ENCODE results near the gene DPP9. TPM values are rescaled to one million over a fixed set of nuclear protein-coding genes. Genes with fewer than 3 reads are reported as not detected.
"Not testable (repeated sequence)": the region's sequence is repeated elsewhere in the genome, so short reads cannot be mapped to it uniquely, and the experiment has no call there.

DPP9 gene
- total and polyA plus RNA-seq, 2 donors: 13.6 to 37.3 TPM

- no peaks in the 10 kb centered on the region for H3K4me1 ChIP-seq (ENCODE audit: insufficient read depth)
Observed at GRCh38 chr19:4728871-4729270, 5.2 kb upstream of the DPP9 start.

GRCh38 chr19:4722671-4723594 lies 709 bp downstream of the DPP9 start:
- WGBS: 3% methylated on average over 28 of the region's 28 CpGs
- Histone ChIP-seq H3K4me1 (ENCODE audit: insufficient read depth) (no peaks in the 10 kb centered on the region), H3K36me3 (ENCODE audit: insufficient read depth) (peaks cover 3% of the 10 kb centered on the region), H3K27ac (ENCODE audit: low read depth) (peak overlapping the region; percentile 86), H3K4me3 (ENCODE audit: low read depth, low read length) (peak overlapping the region; percentile 86)
- DNase-seq (ENCODE audit: extremely low spot score): no peak

More at GRCh38 chr19:4728871-4729270, 5.2 kb upstream of the DPP9 start:
- H3K36me3 ChIP-seq (ENCODE audit: insufficient read depth): no peaks in the 10 kb centered on the region
- WGBS: 81% methylated on average over 10 of the region's 10 CpGs
- DNase-seq (ENCODE audit: extremely low spot score): no peak
- no peak overlapping the region for H3K27ac ChIP-seq (ENCODE audit: low read depth)
- no peak overlapping the region for H3K4me3 ChIP-seq (ENCODE audit: low read depth, low read length)

GRCh38 chr19:4721196-4721595 lies 2.4 kb downstream of the DPP9 start:
- DNase-seq (ENCODE audit: extremely low spot score): no peak
- Histone ChIP-seq H3K4me3 (ENCODE audit: low read depth, low read length) (no peak overlapping the region), H3K4me1 (ENCODE audit: insufficient read depth) (no peaks in the 10 kb centered on the region), H3K27ac (ENCODE audit: low read depth) (no peak overlapping the region), H3K36me3 (ENCODE audit: insufficient read depth) (peaks cover 3% of the 10 kb centered on the region)
- 87% methylated on average over 6 of the region's 6 CpGs for WGBS

DNA sequence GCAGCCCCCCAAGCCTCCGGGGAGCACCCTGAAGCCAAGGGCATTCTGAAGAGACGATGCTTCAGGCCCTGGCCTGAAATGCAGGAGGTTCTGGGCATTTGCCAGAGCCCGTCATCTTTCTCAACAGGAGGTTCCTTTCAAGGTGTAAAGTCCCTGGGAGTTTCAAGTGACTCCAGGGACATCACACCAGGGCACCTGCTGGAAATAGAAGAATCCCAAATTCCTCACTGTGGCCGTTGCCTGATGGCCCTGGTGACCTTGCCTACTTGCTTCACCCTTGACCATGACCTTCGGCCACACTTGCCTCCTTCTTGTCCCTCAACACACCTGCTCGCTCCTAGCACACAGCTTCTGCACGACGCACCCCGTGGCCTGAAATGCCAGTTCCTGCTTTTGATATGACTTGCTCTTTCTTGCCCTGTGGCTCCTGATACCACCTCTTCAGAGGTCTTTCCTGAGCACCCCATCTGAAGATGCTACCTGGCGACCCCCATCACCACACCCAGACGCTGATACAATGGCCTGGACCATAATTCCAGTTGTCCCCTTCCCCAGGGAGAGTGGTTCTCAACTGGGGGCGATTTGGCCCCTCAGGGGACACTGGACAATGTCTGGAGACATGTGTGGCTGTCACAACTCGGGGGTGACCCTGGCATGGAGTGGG lies 3.5 kb downstream of the DPP9 start:
- no peak overlapping the region for H3K27ac ChIP-seq (ENCODE audit: low read depth)
- H3K36me3 ChIP-seq (ENCODE audit: insufficient read depth): peaks cover 3% of the 10 kb centered on the region
- no peak overlapping the region for H3K4me3 ChIP-seq (ENCODE audit: low read depth, low read length)
- no peaks in the 10 kb centered on the region for H3K4me1 ChIP-seq (ENCODE audit: insufficient read depth)
- no peak for DNase-seq (ENCODE audit: extremely low spot score)
- 88% methylated on average over 13 of the region's 13 CpGs for WGBS

DNA sequence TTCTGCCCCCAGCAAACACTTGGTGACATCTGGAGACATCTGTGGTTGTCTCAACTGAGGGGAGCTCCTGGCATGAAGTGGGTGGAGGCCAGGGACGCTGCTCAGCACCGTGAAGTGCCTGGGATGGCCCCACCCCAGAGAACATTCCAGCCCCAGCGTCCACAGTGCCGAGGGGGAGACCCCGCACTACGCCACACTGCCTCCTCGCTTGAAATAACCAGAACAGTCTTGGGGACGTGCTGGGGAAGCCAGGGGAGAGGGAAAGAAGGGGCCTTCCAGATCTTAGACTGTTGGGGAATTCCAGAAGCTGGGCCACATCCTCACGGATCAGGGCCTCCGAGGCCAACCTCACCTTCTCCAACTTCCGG lies 4.2 kb downstream of the DPP9 start:
- no peak for DNase-seq (ENCODE audit: extremely low spot score)
- no peak overlapping the region for H3K27ac ChIP-seq (ENCODE audit: low read depth)
- H3K4me3 ChIP-seq (ENCODE audit: low read depth, low read length): no peak overlapping the region
- 86% methylated on average over 11 of the region's 11 CpGs for WGBS
- H3K36me3 ChIP-seq (ENCODE audit: insufficient read depth): peaks cover 3% of the 10 kb centered on the region
- H3K4me1 ChIP-seq (ENCODE audit: insufficient read depth): no peaks in the 10 kb centered on the region

GRCh38 chr19:4717966-4718701 lies 5.5 kb downstream of the DPP9 start:
- 90% methylated on average over 15 of the region's 15 CpGs for WGBS
- Histone ChIP-seq H3K4me1 (ENCODE audit: insufficient read depth) (no peaks in the 10 kb centered on the region), H3K4me3 (ENCODE audit: low read depth, low read length) (no peak overlapping the region), H3K27ac (ENCODE audit: low read depth) (no peak overlapping the region), H3K36me3 (ENCODE audit: insufficient read depth) (peaks cover 3% of the 10 kb centered on the region)
- DNase-seq (ENCODE audit: extremely low spot score): no peak

GRCh38 chr19:4717191-4717965 lies 6.3 kb downstream of the DPP9 start:
- H3K4me1 ChIP-seq (ENCODE audit: insufficient read depth): no peaks in the 10 kb centered on the region

DNA sequence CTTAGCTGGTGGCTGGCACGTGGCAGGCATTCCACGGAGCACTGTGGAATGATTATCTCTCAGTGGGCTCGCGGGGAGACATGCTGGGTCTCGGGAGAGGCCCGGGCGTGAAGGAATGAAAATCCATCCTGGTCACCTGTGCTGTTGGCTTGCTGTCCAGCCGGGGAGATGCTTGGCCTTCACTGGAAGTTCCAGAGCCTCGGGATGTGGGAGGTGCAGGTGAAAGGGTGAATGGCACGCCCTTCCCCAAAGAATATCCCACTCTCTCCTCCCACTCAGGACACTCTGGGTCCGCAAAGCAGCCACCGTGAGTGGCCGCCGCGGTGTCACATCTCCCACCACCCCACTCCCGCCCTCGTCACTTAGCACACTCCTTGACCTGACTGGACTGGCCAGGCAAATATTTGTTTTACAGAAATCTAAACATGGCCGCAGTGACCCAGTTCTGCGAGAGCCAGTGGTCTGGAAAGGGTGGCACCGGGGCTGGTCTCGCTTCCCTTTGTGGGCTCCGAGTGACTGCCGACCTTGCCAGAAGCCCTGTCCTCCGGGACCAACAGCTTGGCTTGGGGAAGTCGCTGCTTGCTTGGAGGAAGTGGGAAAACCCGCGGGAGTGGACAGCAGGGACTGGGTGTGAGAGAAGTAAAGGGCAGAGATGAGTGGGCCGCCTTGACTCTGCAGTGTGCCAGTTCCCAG lies 8.0 kb downstream of the DPP9 start:
- Histone ChIP-seq H3K4me3 (ENCODE audit: low read depth, low read length) (no peak overlapping the region), H3K36me3 (ENCODE audit: insufficient read depth) (peaks cover 3% of the 10 kb centered on the region), H3K4me1 (ENCODE audit: insufficient read depth) (no peaks in the 10 kb centered on the region), H3K27ac (ENCODE audit: low read depth) (no peak overlapping the region)
- DNase-seq (ENCODE audit: extremely low spot score): no peak
- WGBS: 85% methylated on average over 28 of the region's 28 CpGs

More at GRCh38 chr19:4717191-4717965, 6.3 kb downstream of the DPP9 start:
- no peak for DNase-seq (ENCODE audit: extremely low spot score)
- Histone ChIP-seq H3K4me3 (ENCODE audit: low read depth, low read length) (no peak overlapping the region), H3K36me3 (ENCODE audit: insufficient read depth) (peaks cover 3% of the 10 kb centered on the region), H3K27ac (ENCODE audit: low read depth) (no peak overlapping the region)
- 69% methylated on average over 23 of the region's 23 CpGs for WGBS

GRCh38 chr19:4715178-4715528 lies 8.5 kb downstream of the DPP9 start:
- not testable (repeated sequence) for H3K36me3 ChIP-seq (ENCODE audit: insufficient read depth); H3K27ac ChIP-seq (ENCODE audit: low read depth); DNase-seq (ENCODE audit: extremely low spot score); H3K4me1 ChIP-seq (ENCODE audit: insufficient read depth); H3K4me3 ChIP-seq (ENCODE audit: low read depth, low read length)
- 84% methylated on average over 6 of the region's 6 CpGs for WGBS

GRCh38 chr19:4714016-4714415 lies 9.6 kb downstream of the DPP9 start:
- no peak overlapping the region for H3K4me3 ChIP-seq (ENCODE audit: low read depth, low read length)
- peaks cover 3% of the 10 kb centered on the region for H3K36me3 ChIP-seq (ENCODE audit: insufficient read depth)
- WGBS: 93% methylated on average over 27 of the region's 27 CpGs
- no peaks in the 10 kb centered on the region for H3K4me1 ChIP-seq (ENCODE audit: insufficient read depth)
- DNase-seq (ENCODE audit: extremely low spot score): no peak
- peak overlapping the region; percentile 42 for H3K27ac ChIP-seq (ENCODE audit: low read depth)

DNA sequence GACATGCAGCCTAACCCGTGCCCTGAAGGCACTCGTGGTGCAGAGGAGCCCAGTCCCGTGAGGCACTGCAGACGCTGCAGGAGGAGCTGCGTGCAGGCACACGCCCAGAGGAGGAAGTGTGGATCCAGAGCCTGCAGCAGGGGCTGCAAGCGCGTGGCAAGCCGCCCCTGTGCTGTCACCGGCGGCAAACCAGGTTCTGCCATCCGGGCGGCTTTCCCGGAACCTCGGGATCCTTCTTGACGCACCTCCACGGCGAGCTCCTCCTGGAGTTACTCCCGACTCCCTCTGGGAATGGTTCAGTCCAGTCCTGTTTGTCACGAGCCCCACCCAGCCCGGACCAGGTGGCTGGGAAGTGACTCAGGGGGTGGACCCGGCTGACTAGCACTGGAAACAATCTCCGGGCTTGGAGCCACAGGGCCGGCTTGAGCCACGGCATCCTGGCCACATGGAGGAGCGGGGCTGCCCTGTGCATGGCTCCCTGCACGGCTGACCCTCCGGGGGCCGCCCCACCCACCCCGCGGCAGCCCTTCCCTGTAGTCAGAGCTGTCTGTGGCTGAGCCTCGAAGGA lies 10.2 kb downstream of the DPP9 start:
- Histone ChIP-seq H3K4me3 (ENCODE audit: low read depth, low read length) (no peak overlapping the region), H3K4me1 (ENCODE audit: insufficient read depth) (no peaks in the 10 kb centered on the region), H3K27ac (ENCODE audit: low read depth) (peak overlapping the region; percentile 76), H3K36me3 (ENCODE audit: insufficient read depth) (no peaks in the 10 kb centered on the region)
- 62% methylated on average over 32 of the region's 32 CpGs for WGBS
- no peak for DNase-seq (ENCODE audit: extremely low spot score)

DNA sequence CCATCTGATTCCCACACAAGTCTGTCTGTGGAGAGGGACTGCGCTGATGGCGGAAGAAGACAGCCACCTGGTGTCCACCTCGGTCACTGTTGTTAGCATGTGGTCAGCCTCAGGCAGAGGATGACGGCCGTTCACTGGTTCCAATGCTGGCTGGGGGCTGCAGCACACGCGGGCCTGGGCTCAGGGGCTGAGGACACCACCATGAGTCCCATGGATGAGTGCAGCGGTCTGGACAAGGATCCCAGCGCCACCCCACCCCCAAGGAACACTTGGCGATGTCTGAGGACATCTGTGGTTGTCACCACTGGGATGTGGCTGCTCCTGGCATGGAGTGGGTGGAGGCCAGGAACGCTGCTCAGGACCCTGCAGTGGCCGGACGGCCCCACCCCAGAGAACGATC lies 10.9 kb downstream of the DPP9 start:
- H3K27ac ChIP-seq (ENCODE audit: low read depth): peak overlapping the region; percentile 76

More for the DNA sequence above, 10.9 kb downstream of the DPP9 start:
- 88% methylated on average over 14 of the region's 14 CpGs for WGBS
- DNase-seq (ENCODE audit: extremely low spot score): no peak
- Histone ChIP-seq H3K4me3 (ENCODE audit: low read depth, low read length) (no peak overlapping the region), H3K36me3 (ENCODE audit: insufficient read depth) (no peaks in the 10 kb centered on the region), H3K4me1 (ENCODE audit: insufficient read depth) (no peaks in the 10 kb centered on the region)
